Neural cell (in vitro differentiated cells): Measurements from ENCODE around the gene SAMD4A. TPM values are rescaled to one million over a fixed set of nuclear protein-coding genes. Genes with fewer than 3 reads are reported as not detected.
"Not testable (repeated sequence)": the region's sequence is repeated elsewhere in the genome, so short reads cannot be mapped to it uniquely, and the experiment has no call there.

Experiments used
- H2AFZ ChIP-seq: fragments of 200-600, 300-800 bp; sonication (generic), shearing (Covaris generic); 2 replicates; pipeline ENCODE4 v1.6.0; 2014; ENCODE audit warnings: low read depth, mild to moderate bottlenecking, antibody characterized with exemption, low read length, moderate library complexity
- H3F3A ChIP-seq: fragments of 200-600 bp; shearing (Covaris generic); 2 replicates; pipeline ENCODE4 v1.6.1; 2016; ENCODE audit warnings: mild to moderate bottlenecking, moderate library complexity, mixed read lengths, antibody characterized with exemption, low read length; ENCODE audit not compliant: insufficient read depth, poor library complexity, severe bottlenecking
- H3K27ac ChIP-seq: fragments of 200-600, 300-800 bp; sonication (generic), shearing (Covaris generic); 2 replicates; pipeline ENCODE4 v1.5.1; 2014; ENCODE audit warnings: mild to moderate bottlenecking, low read length, moderate library complexity
- H3K27me3 ChIP-seq: fragments of 300-800, 200-600 bp; sonication (generic), shearing (Covaris generic); 2 replicates; pipeline ENCODE4 v1.6.0; 2014; ENCODE audit warnings: mild to moderate bottlenecking, low read depth, low read length, moderate library complexity; ENCODE audit not compliant: insufficient read depth
- H3K36me3 ChIP-seq: fragments of 300-800, 200-600 bp; sonication (generic), shearing (Covaris generic); 2 replicates; pipeline ENCODE4 v1.5.1; 2014; ENCODE audit warnings: mild to moderate bottlenecking, antibody characterized with exemption, low read length, moderate library complexity; ENCODE audit not compliant: insufficient read depth
- H3K4me2 ChIP-seq: fragments of 300-800, 200-600 bp; sonication (generic), shearing (Covaris generic); 2 replicates; pipeline ENCODE4 v1.6.0; 2014; ENCODE audit warnings: mild to moderate bottlenecking, low read length
- H3K4me3 ChIP-seq: fragments of 300-800, 200-600 bp; sonication (generic), shearing (Covaris generic); 2 replicates; pipeline ENCODE4 v1.5.1; 2014; ENCODE audit warnings: mild to moderate bottlenecking, low read length, moderate library complexity
- H3K79me2 ChIP-seq: fragments of 200-600 bp; shearing (Covaris generic); replicated peaks from 2 replicates; pipeline ENCODE4 v1.6.0; 2014; ENCODE audit warnings: mild to moderate bottlenecking, low read length, moderate library complexity; ENCODE audit not compliant: insufficient read depth
- H3K9ac ChIP-seq: fragments of 300-800, 200-600 bp; sonication (generic), shearing (Covaris generic); 2 replicates; pipeline ENCODE4 v1.6.1; 2016; ENCODE audit warnings: mild to moderate bottlenecking, low read length, mixed read lengths
- H3K9me2 ChIP-seq: fragments of 200-600 bp; shearing (Covaris generic); 2 replicates; pipeline ENCODE4 v1.6.1; 2016; ENCODE audit warnings: mild to moderate bottlenecking, low read length, mixed read lengths; ENCODE audit not compliant: insufficient read depth
- H3K9me3 ChIP-seq: fragments of 200-600, 300-800 bp; sonication (generic), shearing (Covaris generic); 2 replicates; pipeline ENCODE4 v1.6.1; 2016; ENCODE audit warnings: mild to moderate bottlenecking, mixed run types, low read length, moderate library complexity, mixed read lengths
- H4K20me1 ChIP-seq: fragments of 200-600 bp; shearing (Covaris generic); 2 replicates; pipeline ENCODE4 v1.6.1; 2016; ENCODE audit warnings: mild to moderate bottlenecking, mixed run types; ENCODE audit not compliant: insufficient read depth
- CTCF ChIP-seq: fragments of 450-650 bp; IDR thresholded peaks from 2 replicates; pipeline ENCODE4 v1.5.1; 2014; ENCODE audit warnings: antibody characterized with exemption, mild to moderate bottlenecking, moderate library complexity; ENCODE audit not compliant: poor library complexity, severe bottlenecking
- EP300 ChIP-seq: fragments of 450-650 bp; conservative IDR thresholded peaks from 2 replicates; pipeline ENCODE4 v1.6.1; 2014; ENCODE audit warnings: antibody characterized with exemption, mild to moderate bottlenecking, moderate library complexity; ENCODE audit not compliant: poor library complexity, severe bottlenecking
- EZH2 ChIP-seq: fragments of 200-600, 300-800 bp; shearing (Covaris generic), sonication (generic); IDR thresholded peaks from 2 replicates; pipeline ENCODE4 v1.6.1; 2014; ENCODE audit warnings: antibody characterized with exemption, low read length, borderline replicate concordance, mild to moderate bottlenecking; ENCODE audit not compliant: insufficient read depth, poor library complexity, severe bottlenecking
- MXI1 ChIP-seq: fragments of 450-650 bp; conservative IDR thresholded peaks from 2 replicates; pipeline ENCODE4 v1.6.1; 2014; ENCODE audit warnings: antibody characterized with exemption, mild to moderate bottlenecking; ENCODE audit not compliant: poor library complexity, severe bottlenecking
- POLR2AphosphoS5 ChIP-seq: IDR thresholded peaks from 2 replicates; pipeline ENCODE4 v1.6.1; 2012
- RAD21 ChIP-seq: fragments of 450-650 bp; conservative IDR thresholded peaks from 2 replicates; pipeline ENCODE4 v1.6.1; 2014; ENCODE audit warnings: antibody characterized with exemption, mild to moderate bottlenecking, moderate library complexity
- SMC3 ChIP-seq: fragments of 450-650 bp; conservative IDR thresholded peaks from 2 replicates; pipeline ENCODE4 v1.6.1; 2014; ENCODE audit warnings: antibody characterized with exemption, mild to moderate bottlenecking, moderate library complexity; ENCODE audit not compliant: poor library complexity
- TAF1 ChIP-seq: IDR thresholded peaks from 2 replicates; pipeline ENCODE4 v1.6.1; 2012; ENCODE audit warnings: low read depth
- polyA plus RNA-seq: library from polyadenylated mRNA; depleted of rRNA; stranded (reverse); fragments of >200 nt; gene quantifications from 2 replicates; pipeline ENCODE4 v1.2.3, GENCODE V29; 2014
- TF ChIP-seq, protein P1 (sequence below): IDR thresholded peaks from 2 replicates; pipeline ENCODE4 v1.6.1; 2012; ENCODE audit warnings: borderline replicate concordance

SAMD4A gene
- polyA plus RNA-seq, 1 donor from 2014 or later: 1.0 TPM

GRCh38 chr14:54622192-54622958 lies 55.4 kb downstream of the SAMD4A start:
- Histone ChIP-seq H3K27me3 (no peaks in the 10 kb centered on the region), H3K4me3 (no peak overlapping the region), H3K9ac (no peak overlapping the region), H3K79me2 (no peaks in the 10 kb centered on the region), H3K27ac (no peak overlapping the region), H3K4me2 (no peak overlapping the region), H3K9me2 (no peaks in the 10 kb centered on the region), H3K36me3 (no peaks in the 10 kb centered on the region), H2AFZ (no peak overlapping the region), H4K20me1 (no peaks in the 10 kb centered on the region), H3K9me3 (no peaks in the 10 kb centered on the region), H3F3A (peaks cover 4% of the 10 kb centered on the region)
- no peak for TF ChIP-seq EP300
- no peak for TF ChIP-seq RAD21
- no peak for TF ChIP-seq MXI1
- TF ChIP-seq, protein P1, sequence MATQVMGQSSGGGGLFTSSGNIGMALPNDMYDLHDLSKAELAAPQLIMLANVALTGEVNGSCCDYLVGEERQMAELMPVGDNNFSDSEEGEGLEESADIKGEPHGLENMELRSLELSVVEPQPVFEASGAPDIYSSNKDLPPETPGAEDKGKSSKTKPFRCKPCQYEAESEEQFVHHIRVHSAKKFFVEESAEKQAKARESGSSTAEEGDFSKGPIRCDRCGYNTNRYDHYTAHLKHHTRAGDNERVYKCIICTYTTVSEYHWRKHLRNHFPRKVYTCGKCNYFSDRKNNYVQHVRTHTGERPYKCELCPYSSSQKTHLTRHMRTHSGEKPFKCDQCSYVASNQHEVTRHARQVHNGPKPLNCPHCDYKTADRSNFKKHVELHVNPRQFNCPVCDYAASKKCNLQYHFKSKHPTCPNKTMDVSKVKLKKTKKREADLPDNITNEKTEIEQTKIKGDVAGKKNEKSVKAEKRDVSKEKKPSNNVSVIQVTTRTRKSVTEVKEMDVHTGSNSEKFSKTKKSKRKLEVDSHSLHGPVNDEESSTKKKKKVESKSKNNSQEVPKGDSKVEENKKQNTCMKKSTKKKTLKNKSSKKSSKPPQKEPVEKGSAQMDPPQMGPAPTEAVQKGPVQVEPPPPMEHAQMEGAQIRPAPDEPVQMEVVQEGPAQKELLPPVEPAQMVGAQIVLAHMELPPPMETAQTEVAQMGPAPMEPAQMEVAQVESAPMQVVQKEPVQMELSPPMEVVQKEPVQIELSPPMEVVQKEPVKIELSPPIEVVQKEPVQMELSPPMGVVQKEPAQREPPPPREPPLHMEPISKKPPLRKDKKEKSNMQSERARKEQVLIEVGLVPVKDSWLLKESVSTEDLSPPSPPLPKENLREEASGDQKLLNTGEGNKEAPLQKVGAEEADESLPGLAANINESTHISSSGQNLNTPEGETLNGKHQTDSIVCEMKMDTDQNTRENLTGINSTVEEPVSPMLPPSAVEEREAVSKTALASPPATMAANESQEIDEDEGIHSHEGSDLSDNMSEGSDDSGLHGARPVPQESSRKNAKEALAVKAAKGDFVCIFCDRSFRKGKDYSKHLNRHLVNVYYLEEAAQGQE: no peak
- no peak for TF ChIP-seq POLR2AphosphoS5
- no peak for TF ChIP-seq TAF1
- no peak for TF ChIP-seq EZH2
- TF ChIP-seq SMC3: no peak
- TF ChIP-seq CTCF: no peak

DNA sequence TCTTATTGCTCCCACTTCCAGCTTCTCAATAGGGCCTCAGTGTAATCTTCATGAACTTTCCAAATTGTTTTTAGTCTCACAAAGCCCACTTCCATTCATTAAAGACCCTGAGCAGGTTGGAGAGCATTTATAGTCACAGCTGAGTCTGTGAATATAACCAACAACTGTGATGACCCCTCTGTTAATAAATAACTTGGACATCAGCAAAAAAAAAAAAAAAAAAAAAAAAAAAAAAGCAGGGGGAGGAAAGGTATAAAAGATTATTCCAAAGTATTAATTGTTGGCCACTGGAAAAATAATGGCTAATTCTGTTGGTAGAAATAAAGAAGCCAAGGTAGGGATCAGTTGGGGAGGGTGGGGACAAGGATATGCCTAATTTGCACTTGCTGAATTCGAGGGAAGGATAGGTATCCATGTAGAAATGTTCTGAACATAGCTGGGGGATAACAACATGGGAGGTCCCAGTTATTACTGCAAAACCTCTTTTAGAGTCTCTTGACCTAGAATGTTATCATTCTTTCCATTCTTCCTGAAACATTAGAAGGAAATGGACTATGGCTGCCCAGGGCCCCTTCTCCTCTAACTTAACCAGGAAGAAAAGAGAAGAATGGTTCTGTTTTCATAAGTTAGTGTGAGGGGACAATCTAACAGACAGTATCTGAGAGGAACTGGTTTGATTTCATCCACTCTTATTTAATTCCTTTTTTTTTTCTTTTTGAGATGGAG lies 56.5 kb downstream of the SAMD4A start:
- Histone ChIP-seq H3K4me2 (no peak overlapping the region), H3K9me2 (no peaks in the 10 kb centered on the region), H3K79me2 (no peaks in the 10 kb centered on the region), H3K27me3 (no peaks in the 10 kb centered on the region), H3K9ac (no peak overlapping the region), H3F3A (peaks cover 4% of the 10 kb centered on the region), H3K4me3 (no peak overlapping the region), H2AFZ (no peak overlapping the region), H3K36me3 (no peaks in the 10 kb centered on the region), H4K20me1 (no peaks in the 10 kb centered on the region), H3K9me3 (no peaks in the 10 kb centered on the region), H3K27ac (no peak overlapping the region)
- TF ChIP-seq MXI1: no peak
- TF ChIP-seq, protein P1: no peak
- no peak for TF ChIP-seq EP300
- TF ChIP-seq CTCF: no peak

GRCh38 chr14:54624005-54624358 lies 57.1 kb downstream of the SAMD4A start:
- H3K9me2 ChIP-seq, H3K27me3 ChIP-seq, H3K27ac ChIP-seq, H3K4me3 ChIP-seq, H3K36me3 ChIP-seq, H3K9me3 ChIP-seq, H3K4me2 ChIP-seq, H4K20me1 ChIP-seq, H3K79me2 ChIP-seq, H2AFZ ChIP-seq, H3F3A ChIP-seq, H3K9ac ChIP-seq: not testable (repeated sequence)
